Cardiac muscle cell (in vitro differentiated cells and primary cell): ENCODE results near the gene SET. TPM values are rescaled to one million over a fixed set of nuclear protein-coding genes. Genes with fewer than 3 reads are reported as not detected.

Source experiments
- DNase-seq, 2 donors: peaks; one replicate each; pipeline versions ENCODE4 v3.0.0 to v3.0.0-alpha.2; 2010 to 2017; ENCODE audit warnings: low read depth in 1 of 2, low spot score in 1 of 2
- H3K27ac ChIP-seq: fragments of 200-600 bp; sonication (generic); 2 replicates; pipeline ENCODE4 v1.5.1; 2016
- H3K27me3 ChIP-seq: fragments of 200-600 bp; sonication (generic); 2 replicates; pipeline ENCODE4 v1.6.0; 2016; ENCODE audit warnings: control low read depth
- H3K36me3 ChIP-seq: fragments of 200-600 bp; sonication (generic); 2 replicates; pipeline ENCODE4 v1.5.1; 2016; ENCODE audit warnings: control low read depth
- H3K4me1 ChIP-seq: fragments of 200-600 bp; sonication (generic); 2 replicates; pipeline ENCODE4 v1.8.1; 2017; ENCODE audit warnings: low read depth, mild to moderate bottlenecking, mixed run types
- H3K4me3 ChIP-seq: fragments of 200-600 bp; sonication (generic); 2 replicates; pipeline ENCODE4 v1.5.1; 2016; ENCODE audit warnings: mild to moderate bottlenecking
- H3K9me3 ChIP-seq: fragments of 200-600 bp; sonication (generic); 2 replicates; pipeline ENCODE4 v1.5.1; 2017; ENCODE audit warnings: low read depth, mild to moderate bottlenecking, control low read depth
- polyA plus RNA-seq: library from polyadenylated mRNA; unstranded; fragments of >200 nt; fragmentation: Nextera tagmentation; extraction: Ambion mirVana; gene quantifications from 2 replicates; pipeline ENCODE4 v1.2.1, GENCODE V29; 2016
- total RNA-seq: library from RNA; depleted of rRNA; stranded (reverse); fragments of >200 nt; gene quantifications from 2 replicates; pipeline ENCODE4 v1.2.3, GENCODE V29; 2016
- TF ChIP-seq, protein P1 (sequence below): IDR thresholded peaks from 2 replicates; pipeline ENCODE4 v1.5.1; 2012; ENCODE audit warnings: low read depth, mild to moderate bottlenecking, low read length

Gene SET
- total and polyA plus RNA-seq, 2 experiments from 2014 or later = 227 to 481 TPM

DNA sequence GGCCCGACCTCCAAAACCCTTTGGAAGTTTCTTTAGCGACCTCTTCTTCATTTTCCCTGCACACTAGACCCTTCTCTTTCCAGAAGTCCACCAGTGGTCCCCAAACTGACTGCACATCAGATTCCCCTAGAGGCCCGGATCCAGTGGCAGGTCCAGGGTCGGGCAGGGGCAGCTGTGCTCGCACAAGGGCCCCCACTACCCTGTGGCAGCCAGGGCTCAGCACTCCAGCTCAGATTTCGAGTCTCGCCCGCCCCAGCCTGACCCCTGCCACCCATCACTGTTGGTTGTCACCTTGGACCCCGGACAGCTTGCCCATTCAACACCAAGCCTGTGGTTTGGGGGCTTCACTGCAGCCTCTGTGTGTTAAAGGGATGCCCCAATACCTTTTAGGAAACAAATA, 42.7 kb downstream of the SET start:
- Histone ChIP-seq H3K27me3 (no peaks in the 10 kb centered on the region), H3K27ac (no peak overlapping the region), H3K4me1 (no peaks in the 10 kb centered on the region), H3K36me3 (no peaks in the 10 kb centered on the region), H3K9me3 (no peaks in the 10 kb centered on the region), H3K4me3 (no peak overlapping the region)
- TF ChIP-seq, protein P1, sequence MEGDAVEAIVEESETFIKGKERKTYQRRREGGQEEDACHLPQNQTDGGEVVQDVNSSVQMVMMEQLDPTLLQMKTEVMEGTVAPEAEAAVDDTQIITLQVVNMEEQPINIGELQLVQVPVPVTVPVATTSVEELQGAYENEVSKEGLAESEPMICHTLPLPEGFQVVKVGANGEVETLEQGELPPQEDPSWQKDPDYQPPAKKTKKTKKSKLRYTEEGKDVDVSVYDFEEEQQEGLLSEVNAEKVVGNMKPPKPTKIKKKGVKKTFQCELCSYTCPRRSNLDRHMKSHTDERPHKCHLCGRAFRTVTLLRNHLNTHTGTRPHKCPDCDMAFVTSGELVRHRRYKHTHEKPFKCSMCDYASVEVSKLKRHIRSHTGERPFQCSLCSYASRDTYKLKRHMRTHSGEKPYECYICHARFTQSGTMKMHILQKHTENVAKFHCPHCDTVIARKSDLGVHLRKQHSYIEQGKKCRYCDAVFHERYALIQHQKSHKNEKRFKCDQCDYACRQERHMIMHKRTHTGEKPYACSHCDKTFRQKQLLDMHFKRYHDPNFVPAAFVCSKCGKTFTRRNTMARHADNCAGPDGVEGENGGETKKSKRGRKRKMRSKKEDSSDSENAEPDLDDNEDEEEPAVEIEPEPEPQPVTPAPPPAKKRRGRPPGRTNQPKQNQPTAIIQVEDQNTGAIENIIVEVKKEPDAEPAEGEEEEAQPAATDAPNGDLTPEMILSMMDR = no peak
- no peak for DNase-seq

GRCh38 chr9:128732576-128732975, 43.6 kb downstream of the SET start:
- H3K36me3 ChIP-seq = no peaks in the 10 kb centered on the region
- H3K9me3 ChIP-seq = no peaks in the 10 kb centered on the region
- H3K27me3 ChIP-seq = no peaks in the 10 kb centered on the region
- H3K4me1 ChIP-seq = no peaks in the 10 kb centered on the region
- TF ChIP-seq, protein P1 = no peak
- no peak overlapping the region for H3K4me3 ChIP-seq
- no peak for DNase-seq
- peak overlapping the region; percentile 76 for H3K27ac ChIP-seq

DNA sequence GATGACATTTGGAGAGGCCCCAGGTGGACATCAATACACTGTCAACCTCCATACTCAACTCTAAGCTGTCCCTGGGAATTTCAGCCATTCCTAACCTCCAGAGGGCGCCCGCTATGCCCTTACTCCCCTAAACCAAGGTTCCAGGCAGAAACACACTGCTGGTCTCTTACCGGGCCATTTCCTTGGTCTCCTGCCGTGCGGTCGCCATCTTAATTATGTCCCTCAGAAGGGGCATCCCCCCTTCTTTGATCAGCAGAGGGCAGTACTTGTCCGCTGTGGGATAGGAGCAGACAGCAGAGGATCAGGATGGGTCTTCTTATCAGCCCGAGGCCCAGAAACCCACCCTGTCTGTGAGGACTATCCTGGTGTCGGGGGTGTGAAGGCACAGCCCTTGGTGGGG, 44.2 kb downstream of the SET start:
- H3K4me1 ChIP-seq = no peaks in the 10 kb centered on the region
- no peaks in the 10 kb centered on the region for H3K9me3 ChIP-seq
- peak; percentile 90 to 92 for DNase-seq
- no peak overlapping the region for H3K4me3 ChIP-seq
- no peaks in the 10 kb centered on the region for H3K27me3 ChIP-seq
- peak overlapping the region; percentile 76 for H3K27ac ChIP-seq
- no peaks in the 10 kb centered on the region for H3K36me3 ChIP-seq
- TF ChIP-seq, protein P1 = peak; percentile 92

DNA sequence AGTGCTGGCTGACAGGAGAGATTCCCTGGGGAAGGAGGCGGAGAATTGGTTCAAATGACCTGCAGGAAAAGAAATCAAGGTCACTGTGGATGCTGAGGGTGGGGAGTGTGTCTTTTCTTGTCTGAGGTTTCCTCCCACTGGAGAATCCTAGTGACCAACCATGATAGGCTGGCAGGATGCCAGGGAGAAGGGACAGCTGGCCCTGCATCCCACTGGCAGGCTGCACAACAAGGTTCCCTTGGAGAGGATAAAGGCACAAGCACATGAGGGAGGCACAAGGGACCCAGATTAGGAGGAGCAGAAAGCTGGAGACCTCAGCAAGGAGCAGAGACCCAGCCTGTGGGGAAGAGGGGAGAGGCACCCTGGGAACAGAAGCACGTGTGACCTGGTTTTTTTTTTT, 46.4 kb downstream of the SET start:
- Histone ChIP-seq H3K36me3 (no peaks in the 10 kb centered on the region), H3K4me1 (no peaks in the 10 kb centered on the region), H3K9me3 (no peaks in the 10 kb centered on the region), H3K4me3 (no peak overlapping the region), H3K27ac (peak overlapping the region; percentile 34), H3K27me3 (no peaks in the 10 kb centered on the region)
- DNase-seq = no peak
- TF ChIP-seq, protein P1 = no peak

DNA sequence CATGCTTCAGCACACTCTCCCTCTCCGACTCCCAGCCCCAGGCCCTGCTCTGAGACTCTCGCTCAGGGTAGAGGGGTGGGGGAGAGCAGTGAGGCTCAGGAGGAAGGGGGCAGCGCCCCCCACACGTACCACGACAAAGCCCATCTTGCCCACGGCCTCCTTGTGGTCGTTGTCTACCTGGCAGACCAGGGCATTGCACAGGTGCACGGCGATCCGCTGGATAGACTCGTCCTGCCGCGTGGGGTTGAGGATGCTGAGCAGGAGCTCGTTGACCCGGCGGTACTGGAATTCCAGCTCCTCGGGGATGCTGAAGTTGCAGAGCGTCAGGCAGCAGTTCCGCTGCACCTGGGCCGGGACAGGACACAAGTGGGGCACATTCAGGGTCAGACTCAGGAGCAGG, 53.4 kb downstream of the SET start:
- no peak for DNase-seq

More for the DNA sequence above, 53.4 kb downstream of the SET start:
- TF ChIP-seq, protein P1 = no peak
- Histone ChIP-seq H3K4me1 (no peaks in the 10 kb centered on the region), H3K27me3 (no peaks in the 10 kb centered on the region), H3K9me3 (no peaks in the 10 kb centered on the region), H3K4me3 (no peak overlapping the region), H3K36me3 (peaks cover 3% of the 10 kb centered on the region), H3K27ac (no peak overlapping the region)
